Transverse colon (tissue), 4 donors: ENCODE results near the gene MBD5. TPM values are rescaled to one million over a fixed set of nuclear protein-coding genes. Genes with fewer than 3 reads are reported as not detected.

ENCODE experiments used
- DNase-seq: peaks from one replicate; pipeline ENCODE4 v3.0.0-alpha.2; 2019
- H3K27ac ChIP-seq, 4 donors: fragments of 200-600 bp; sonication (generic); 2 replicates each; pipeline ENCODE4 v1.5.1; 2016 to 2018; ENCODE audit warnings: inconsistent platforms in 4 of 4
- H3K27me3 ChIP-seq: fragments of 200-600 bp; sonication (generic); 2 replicates; pipeline ENCODE4 v1.5.1; 2017; ENCODE audit warnings: inconsistent platforms
- H3K36me3 ChIP-seq, 4 donors: fragments of 200-600 bp; sonication (generic); 2 replicates each; pipeline ENCODE4 v1.5.1; 2017 to 2019; ENCODE audit warnings: inconsistent platforms in 4 of 4
- H3K4me1 ChIP-seq, 4 donors: fragments of 200-600 bp; sonication (generic); 2 replicates each; pipeline ENCODE4 v1.5.1; 2017 to 2020; ENCODE audit warnings: inconsistent platforms in 4 of 4
- H3K4me3 ChIP-seq, 4 donors: fragments of 200-600 bp; sonication (generic); 1 replicate in 1 of 4; 2 replicates in 3 of 4; pipeline versions ENCODE4 v1.5.1 to v1.6.1; 2017 to 2019; ENCODE audit warnings: inconsistent platforms in 4 of 4
- H3K9me3 ChIP-seq, 2 donors: fragments of 200-600 bp; sonication (generic); 2 replicates each; pipeline ENCODE4 v1.5.1; 2017 to 2019; ENCODE audit warnings: inconsistent platforms in 2 of 2
- EP300 ChIP-seq: sonication (generic); formaldehyde crosslinking; IDR thresholded peaks from one replicate; pipeline ENCODE4 v1.6.1; 2017; ENCODE audit warnings: antibody characterized with exemption, low read depth
- POLR2A ChIP-seq: fragments of 450-650 bp; IDR thresholded peaks from one replicate; pipeline ENCODE4 v1.6.1; 2016; ENCODE audit warnings: antibody characterized with exemption, mild to moderate bottlenecking, moderate library complexity
- POLR2AphosphoS5 ChIP-seq, 3 donors: sonication (generic); formaldehyde crosslinking; IDR thresholded peaks; one replicate each; pipeline ENCODE4 v1.6.1; 2016; ENCODE audit warnings: antibody characterized with exemption in 3 of 3
- WGBS, 2 donors: methylation state at CpG; one replicate each; pipeline ENCODE4 v1.1.5; 2018; ENCODE audit warnings: low coverage in 1 of 2; 5-methylcytosine and 5-hydroxymethylcytosine counted together
- in situ Hi-C, 4 donors: fragments of 200-750 bp; cut with MboI; loops; one replicate each; pipeline versions ENCODE4 v1.15.0 to v1.15.1; 2017; ENCODE audit warnings: low sequenced_read_pairs in 3 of 4, low pct_ligation_motif_present in 1 of 4, low pct_unique_long_range_greater_than_20kb in 1 of 4
- intact Hi-C: fragments of 100-400 bp; cut with DNase I; formaldehyde crosslinking; loops from one replicate; pipeline ENCODE4 v1.15.1; 2023; ENCODE audit warnings: low total_unique reads
- total RNA-seq, 4 donors: library from RNA; depleted of rRNA; stranded (reverse); fragments of >200 nt; gene quantifications; one replicate each; pipeline ENCODE4 v1.1.0, GENCODE V29; 2016
- TF ChIP-seq, protein P1 (sequence below), 5 experiments: fragments of 200-600 bp in 3 of 5; fragments of 450-650 bp in 2 of 5; sonication (generic) in 3 of 5; IDR thresholded peaks; 1 replicate in 2 of 5; 2 replicates in 3 of 5; pipeline ENCODE4 v1.5.1; 2016 to 2017; ENCODE audit warnings: antibody characterized with exemption in 5 of 5, inconsistent platforms in 3 of 5, mild to moderate bottlenecking in 2 of 5, moderate library complexity in 1 of 5

Gene MBD5
- total RNA-seq, 4 donors from 2014 or later, result 29.9 to 67.3 (median 52.6) TPM

DNA sequence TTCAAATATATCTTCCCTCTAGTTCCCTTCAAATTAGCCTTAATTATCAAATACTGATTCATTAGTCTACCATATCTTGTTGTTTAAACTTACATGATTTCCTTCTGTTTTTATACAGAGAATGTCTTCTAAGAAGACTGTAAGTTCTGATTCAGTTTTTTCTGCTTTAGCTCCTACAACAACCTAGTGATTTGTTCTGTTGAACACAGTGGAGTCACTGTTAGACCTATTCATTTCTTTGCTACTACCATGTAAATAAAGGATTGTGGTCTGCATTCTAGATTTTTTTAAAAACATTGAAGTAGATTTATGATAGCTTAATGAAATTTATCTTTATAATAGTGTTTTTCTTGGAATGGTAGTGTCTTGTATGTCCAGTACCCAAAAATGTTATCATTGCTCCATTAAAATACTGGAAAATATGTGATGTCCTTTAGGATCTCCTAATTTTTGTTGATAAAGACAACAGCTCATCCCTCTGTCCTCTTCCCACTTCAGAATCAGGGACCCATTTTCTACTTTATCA is 146.4 kb downstream of the MBD5 start:
- Histone ChIP-seq H3K27me3 (no peaks in the 10 kb centered on the region), H3K36me3 (no peaks in the 10 kb centered on the region), H3K27ac (no peak overlapping the region), H3K4me1 (peaks cover 0 to 6% (median 0%) of the 10 kb centered on the region in 4 donors), H3K9me3 (no peaks in the 10 kb centered on the region), H3K4me3 (no peak overlapping the region)
- intact Hi-C loops (no loop called here), in situ Hi-C loops (no loop called here)
- DNase-seq, result no peak
- no peak for TF ChIP-seq POLR2A
- no peak for TF ChIP-seq EP300
- TF ChIP-seq POLR2AphosphoS5 (IDR thresholded peaks at IDR 0.05), result no peak
- TF ChIP-seq, protein P1, sequence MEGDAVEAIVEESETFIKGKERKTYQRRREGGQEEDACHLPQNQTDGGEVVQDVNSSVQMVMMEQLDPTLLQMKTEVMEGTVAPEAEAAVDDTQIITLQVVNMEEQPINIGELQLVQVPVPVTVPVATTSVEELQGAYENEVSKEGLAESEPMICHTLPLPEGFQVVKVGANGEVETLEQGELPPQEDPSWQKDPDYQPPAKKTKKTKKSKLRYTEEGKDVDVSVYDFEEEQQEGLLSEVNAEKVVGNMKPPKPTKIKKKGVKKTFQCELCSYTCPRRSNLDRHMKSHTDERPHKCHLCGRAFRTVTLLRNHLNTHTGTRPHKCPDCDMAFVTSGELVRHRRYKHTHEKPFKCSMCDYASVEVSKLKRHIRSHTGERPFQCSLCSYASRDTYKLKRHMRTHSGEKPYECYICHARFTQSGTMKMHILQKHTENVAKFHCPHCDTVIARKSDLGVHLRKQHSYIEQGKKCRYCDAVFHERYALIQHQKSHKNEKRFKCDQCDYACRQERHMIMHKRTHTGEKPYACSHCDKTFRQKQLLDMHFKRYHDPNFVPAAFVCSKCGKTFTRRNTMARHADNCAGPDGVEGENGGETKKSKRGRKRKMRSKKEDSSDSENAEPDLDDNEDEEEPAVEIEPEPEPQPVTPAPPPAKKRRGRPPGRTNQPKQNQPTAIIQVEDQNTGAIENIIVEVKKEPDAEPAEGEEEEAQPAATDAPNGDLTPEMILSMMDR (IDR thresholded peaks at IDR 0.05), result no peak

DNA sequence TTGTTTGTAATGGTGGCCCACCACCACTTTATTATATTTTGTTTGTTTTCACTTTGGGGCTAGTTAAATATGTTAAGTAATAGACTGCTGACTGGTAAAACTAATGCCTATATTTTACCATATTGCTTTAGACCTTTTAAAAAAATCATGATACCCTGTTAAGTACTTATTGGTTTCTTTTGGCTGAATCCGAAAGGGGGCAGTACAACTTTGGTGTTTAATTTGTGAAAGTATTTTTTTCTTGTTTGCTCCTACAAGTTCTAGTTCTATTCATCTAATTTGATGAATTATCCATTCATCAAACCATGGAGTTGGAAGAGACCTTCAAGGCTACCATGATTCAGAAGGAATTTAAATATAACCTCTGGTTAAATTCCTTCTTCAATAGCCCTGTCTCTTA is 147.0 kb downstream of the MBD5 start:
- TF ChIP-seq EP300 (no peak), POLR2AphosphoS5 (IDR thresholded peaks at IDR 0.05) (no peak), POLR2A (no peak)
- TF ChIP-seq, protein P1 (IDR thresholded peaks at IDR 0.05), result no peak
- intact Hi-C loops, result no loop called here

DNA sequence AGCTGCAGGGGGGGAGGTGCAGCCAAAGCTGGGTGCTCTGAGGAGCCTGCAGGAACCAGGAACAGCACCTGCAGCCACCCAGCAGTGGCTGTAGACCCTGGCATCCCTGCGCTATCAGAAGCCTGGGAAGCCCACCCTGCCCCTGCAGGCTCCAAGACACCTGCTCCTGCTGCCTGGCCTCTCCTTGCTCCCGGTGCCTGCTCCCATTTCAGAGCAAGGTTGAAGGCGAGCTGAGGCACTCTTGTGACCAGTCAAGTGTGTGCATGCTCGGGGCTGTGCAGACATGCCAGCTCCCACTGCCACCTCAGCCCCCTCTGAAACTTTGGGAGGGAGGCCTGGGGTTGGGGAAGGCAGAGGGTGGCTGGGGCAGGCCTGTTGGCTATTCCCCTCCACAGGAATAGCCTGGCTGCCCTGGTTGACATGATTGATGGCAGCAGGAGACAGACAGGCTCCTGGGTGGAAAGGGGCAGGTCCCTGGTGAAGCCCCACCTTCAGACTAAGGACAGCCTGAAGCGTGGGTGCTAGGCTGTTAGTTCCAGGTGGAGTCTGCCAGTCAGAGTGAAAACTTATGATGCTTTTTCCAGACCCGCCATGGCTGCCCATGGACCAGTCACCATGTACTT is 151.4 kb downstream of the MBD5 start:
- no peak for DNase-seq
- H3K9me3 ChIP-seq, result no peaks in the 10 kb centered on the region
- no peak overlapping the region for H3K27ac ChIP-seq
- WGBS, 2 donors, result 93% methylated on average over 6 of the region's 6 CpGs; no CpG with 5 or more reads in 1 of the 2 donors
- TF ChIP-seq POLR2A (no peak), POLR2AphosphoS5 (IDR thresholded peaks at IDR 0.05) (no peak), EP300 (no peak)
- TF ChIP-seq, protein P1 (IDR thresholded peaks at IDR 0.05), result no peak
- in situ Hi-C loops (no loop called here), intact Hi-C loops (no loop called here)
- no peak overlapping the region for H3K4me3 ChIP-seq
- H3K36me3 ChIP-seq, result no peaks in the 10 kb centered on the region
- no peaks in the 10 kb centered on the region for H3K27me3 ChIP-seq
- H3K4me1 ChIP-seq, result no peaks in the 10 kb centered on the region

More for the DNA sequence above, 147.0 kb downstream of the MBD5 start:
- Histone ChIP-seq H3K36me3 (no peaks in the 10 kb centered on the region), H3K9me3 (no peaks in the 10 kb centered on the region), H3K27ac (no peak overlapping the region), H3K4me1 (peaks cover 0 to 6% (median 0%) of the 10 kb centered on the region in 4 donors), H3K4me3 (no peak overlapping the region), H3K27me3 (no peaks in the 10 kb centered on the region)
- whole genome bisulfite sequencing, 2 donors, result 91 to 100% methylated on average over 1 of the region's 1 CpG
- in situ Hi-C loops, result no loop called here
- DNase-seq, result no peak

DNA sequence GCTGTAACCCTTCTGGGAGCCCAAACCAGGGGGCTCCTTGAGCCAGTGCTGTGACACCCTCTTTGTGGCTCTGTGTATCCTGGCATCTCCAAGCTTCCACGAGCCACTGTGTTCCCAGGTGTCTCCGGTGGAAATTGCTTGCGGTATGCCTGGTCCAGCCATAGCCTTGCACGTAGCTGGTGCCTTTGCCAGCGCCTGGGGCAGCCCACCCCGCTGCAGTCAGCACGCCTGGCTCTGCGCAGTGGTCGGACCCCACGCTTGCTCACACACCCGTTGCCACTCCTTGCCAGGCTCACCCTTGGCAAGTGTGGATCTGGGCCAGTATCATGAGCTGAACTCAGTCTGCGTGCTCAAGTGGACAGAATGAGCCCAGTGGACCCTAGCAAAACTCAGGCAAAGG is 152.3 kb downstream of the MBD5 start:
- WGBS, 2 donors, result 98% methylated on average over 12 of the region's 12 CpGs; no CpG with 5 or more reads in 1 of the 2 donors
- no peaks in the 10 kb centered on the region for H3K36me3 ChIP-seq
- H3K9me3 ChIP-seq, result no peaks in the 10 kb centered on the region
- TF ChIP-seq POLR2AphosphoS5 (IDR thresholded peaks at IDR 0.05) (no peak), POLR2A (no peak), EP300 (no peak)
- TF ChIP-seq, protein P1 (IDR thresholded peaks at IDR 0.05), result no peak
- intact Hi-C loops, result no loop called here
- H3K4me3 ChIP-seq, result no peak overlapping the region
- no peaks in the 10 kb centered on the region for H3K27me3 ChIP-seq
- no peak for DNase-seq
- H3K27ac ChIP-seq, result no peak overlapping the region
- no peaks in the 10 kb centered on the region for H3K4me1 ChIP-seq
- in situ Hi-C loops, result no loop called here
